Measurements from ENCODE around the gene LRRC4C. TPM values are rescaled to one million over a fixed set of nuclear protein-coding genes. Genes with fewer than 3 reads are reported as not detected.

The LRRC4C gene
- total and polyA plus RNA-seq, 7 donors, result 0.98 to 5.4 (median 3.0) TPM; not detected in 1

GRCh38 chr11:40825201-40825834 is 634.1 kb downstream of the LRRC4C start:
- no peak for TF ChIP-seq EP300 (IDR thresholded peaks at IDR 0.05)
- no peak for TF ChIP-seq POLR2AphosphoS5 (IDR thresholded peaks at IDR 0.05)
- no peak for TF ChIP-seq POLR2A (IDR thresholded peaks at IDR 0.05)
- TF ChIP-seq CTCF (IDR thresholded peaks at IDR 0.05), result no peak
- Histone ChIP-seq H3K27me3 (no peaks in the 10 kb centered on the region), H3K36me3 (no peaks in the 10 kb centered on the region), H3K4me3 (no peak overlapping the region), H3K27ac (no peak overlapping the region), H3K4me1 (no peaks in the 10 kb centered on the region), H3K9me3 (no peaks in the 10 kb centered on the region)
- intact Hi-C loops (cut with DNase I), result no loop called here
- WGBS, 2 donors, result 76 to 83% methylated on average over 7 of the region's 7 CpGs
- DNase-seq, result no peak

GRCh38 chr11:40819230-40819629 is 640.2 kb downstream of the LRRC4C start:
- TF ChIP-seq CTCF (IDR thresholded peaks at IDR 0.05) (no peak), EP300 (IDR thresholded peaks at IDR 0.05) (no peak), POLR2A (IDR thresholded peaks at IDR 0.05) (no peak), POLR2AphosphoS5 (IDR thresholded peaks at IDR 0.05) (no peak)
- H3K27ac ChIP-seq, result no peak overlapping the region
- no peaks in the 10 kb centered on the region for H3K4me1 ChIP-seq
- intact Hi-C loops (cut with DNase I), result no loop called here
- DNase-seq, result no peak
- H3K9me3 ChIP-seq, result peaks cover 0 to 4% (median 0%) of the 10 kb centered on the region in 4 donors
- H3K36me3 ChIP-seq, result no peaks in the 10 kb centered on the region
- no peaks in the 10 kb centered on the region for H3K27me3 ChIP-seq
- H3K4me3 ChIP-seq, result no peak overlapping the region
- 57 to 79% methylated on average over 1 of the region's 1 CpG for WGBS, 2 donors

- no peak overlapping the region for H3K4me3 ChIP-seq
- intact Hi-C loops (cut with DNase I), result no loop called here
- no peaks in the 10 kb centered on the region for H3K4me1 ChIP-seq
- 84 to 89% methylated on average over 2 of the region's 2 CpGs for WGBS, 2 donors
- H3K9me3 ChIP-seq, result peaks cover 0 to 7% (median 0%) of the 10 kb centered on the region in 4 donors
- H3K27ac ChIP-seq, result no peak overlapping the region
- no peaks in the 10 kb centered on the region for H3K36me3 ChIP-seq
- H3K27me3 ChIP-seq, result no peaks in the 10 kb centered on the region
- DNase-seq, result no peak
- TF ChIP-seq EP300 (IDR thresholded peaks at IDR 0.05) (no peak), POLR2A (IDR thresholded peaks at IDR 0.05) (no peak), POLR2AphosphoS5 (IDR thresholded peaks at IDR 0.05) (no peak), CTCF (IDR thresholded peaks at IDR 0.05) (no peak)
Measured at GRCh38 chr11:40816976-40817375, 642.5 kb downstream of the LRRC4C start.

GRCh38 chr11:40797981-40798380 is 661.5 kb downstream of the LRRC4C start:
- 82 to 86% methylated on average over 1 of the region's 1 CpG for WGBS, 2 donors

More at GRCh38 chr11:40797981-40798380, 661.5 kb downstream of the LRRC4C start:
- H3K9me3 ChIP-seq, result no peaks in the 10 kb centered on the region
- H3K4me1 ChIP-seq, result no peaks in the 10 kb centered on the region
- TF ChIP-seq POLR2A (IDR thresholded peaks at IDR 0.05), result no peak
- TF ChIP-seq EP300 (IDR thresholded peaks at IDR 0.05), result no peak
- TF ChIP-seq CTCF (IDR thresholded peaks at IDR 0.05), result no peak
- TF ChIP-seq POLR2AphosphoS5 (IDR thresholded peaks at IDR 0.05), result no peak
- intact Hi-C loops (cut with DNase I), result no loop called here
- DNase-seq, result no peak
- no peak overlapping the region for H3K27ac ChIP-seq
- H3K4me3 ChIP-seq, result no peak overlapping the region
- no peaks in the 10 kb centered on the region for H3K27me3 ChIP-seq
- H3K36me3 ChIP-seq, result no peaks in the 10 kb centered on the region
